ENCODE measurements around the gene PIP5K1C.

- TF ChIP-seq CTCF (IDR thresholded peaks at IDR 0.05) (no peak), ZFX (IDR thresholded peaks at IDR 0.05; ENCODE audit: borderline replicate concordance) (no peak)
Measured at GRCh38 chr19:3725121-3725520, 24.9 kb upstream of the PIP5K1C start.

Measured in 22Rv1 (cell line).